GM19455 (cell line): ENCODE data around the gene RNF215.

Experiments used
- ATAC-seq: cut with Tn5 transposase; IDR thresholded peaks from one replicate; pipeline ENCODE4 v1.9.1; 2021; ENCODE audit not compliant: unreplicated experiment

The RNF215 gene

DNA sequence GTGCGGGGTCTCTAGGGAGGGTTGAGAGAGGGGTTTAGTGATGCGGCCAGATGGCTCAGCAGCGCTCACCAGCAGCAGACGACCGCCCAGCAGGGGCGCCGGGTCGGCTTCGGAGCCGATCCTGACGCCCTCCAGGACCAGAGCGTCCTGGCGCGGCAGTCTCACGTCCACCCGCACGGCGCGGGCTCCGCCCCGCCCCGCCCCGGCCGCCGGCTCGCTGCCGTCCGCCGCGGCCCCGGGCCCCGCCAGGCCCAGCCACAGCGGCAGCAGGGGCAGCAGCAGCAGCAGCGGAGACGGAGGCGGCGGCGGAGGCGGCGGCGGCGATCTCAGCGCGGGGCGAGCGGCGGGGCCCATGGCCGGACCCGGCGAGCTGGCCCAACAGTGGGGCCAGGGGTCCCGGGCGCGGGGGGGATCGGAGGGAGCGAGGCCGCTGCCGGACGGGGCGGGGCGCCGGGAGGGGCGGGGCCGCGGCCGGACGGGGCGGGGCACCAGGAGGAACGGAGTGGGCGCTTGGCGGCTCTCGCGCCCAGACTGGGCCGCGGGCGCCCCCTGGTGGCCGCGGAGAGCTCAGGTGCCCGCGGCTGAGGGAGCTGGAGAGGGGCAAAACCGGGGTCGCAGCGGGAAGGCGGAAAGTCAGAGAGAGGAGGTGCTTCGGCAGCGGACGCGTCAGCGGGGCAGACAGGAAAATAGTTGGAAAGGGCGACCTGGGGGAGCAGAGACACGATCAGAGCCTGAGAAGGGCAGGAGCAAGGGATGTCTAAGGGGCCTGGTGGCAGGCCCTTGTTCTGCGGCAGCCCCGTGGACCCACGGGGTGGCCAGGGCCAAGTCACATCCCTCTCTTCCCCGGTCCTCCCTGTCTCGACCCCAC lies at the start of gene RNF215:
Gene RNF215 (minus strand): TSS at position 452 of the 868 bp plus-strand sequence. CDS start 98 bp downstream, at position 354.
- peak; percentile 65 for ATAC-seq

DNA sequence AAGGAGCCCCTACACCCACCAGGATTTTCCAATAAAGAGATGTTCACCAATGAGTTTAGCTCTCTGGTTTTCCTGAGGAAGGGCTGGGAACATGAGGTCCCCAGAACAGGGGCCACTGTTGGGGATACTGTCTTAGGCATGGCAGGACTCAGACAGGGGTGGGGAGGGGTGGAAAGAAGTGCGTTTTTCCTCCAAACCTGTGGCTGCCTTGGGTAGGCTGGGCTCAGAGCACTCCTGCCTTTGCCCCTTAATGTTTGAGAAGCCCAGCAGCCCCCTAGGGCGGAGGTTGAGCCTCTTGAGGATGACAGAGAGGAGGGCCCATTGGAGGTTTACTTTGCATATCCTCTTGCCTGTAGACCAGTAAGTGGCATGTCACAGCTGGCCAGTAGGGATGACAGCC lies 49.0 kb upstream of the RNF215 start:
- no peak for ATAC-seq

DNA sequence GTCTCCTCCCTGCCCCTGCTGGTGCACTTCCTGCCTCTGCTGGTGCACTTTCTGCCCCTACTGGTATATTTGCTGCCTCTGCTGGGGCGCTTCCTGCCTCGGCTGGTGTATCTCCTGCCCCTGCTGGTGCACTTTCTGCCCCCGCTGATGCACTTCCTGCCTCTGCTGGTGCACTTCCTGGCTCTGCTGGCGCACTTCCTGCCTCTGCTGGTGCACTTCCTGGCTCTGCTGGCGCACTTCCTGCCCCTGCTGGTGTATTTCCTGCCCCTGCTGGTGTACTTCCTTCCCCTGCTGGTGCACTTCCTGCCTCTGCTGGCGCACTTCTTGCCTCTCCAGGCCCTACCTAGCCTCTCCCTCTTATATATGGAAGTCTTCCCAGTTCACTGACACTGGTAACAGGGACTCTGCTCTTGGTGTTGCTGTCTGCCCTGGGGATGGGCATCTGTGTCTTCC lies 48.5 kb upstream of the RNF215 start:
- no peak for ATAC-seq

DNA sequence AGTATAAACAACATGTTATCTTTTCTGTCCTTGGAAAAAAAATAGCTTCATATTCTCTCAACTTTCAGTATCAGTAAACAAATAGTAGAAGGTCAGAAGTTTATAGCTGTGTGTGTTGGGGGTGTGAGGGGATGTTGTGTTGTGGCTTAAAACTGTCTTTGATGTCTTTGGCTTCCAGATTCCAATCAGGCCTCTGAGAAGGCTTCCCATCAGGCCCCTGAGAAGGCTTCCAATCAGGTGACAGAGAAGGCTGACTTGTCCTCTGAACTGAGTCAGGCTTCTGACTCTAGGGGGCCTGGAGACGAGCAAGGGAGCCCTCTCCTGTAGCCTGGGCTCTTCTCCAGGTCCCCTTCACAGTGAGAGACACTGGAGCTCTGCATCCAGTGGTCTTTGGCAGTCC lies 47.6 kb upstream of the RNF215 start:
- no peak for ATAC-seq

DNA sequence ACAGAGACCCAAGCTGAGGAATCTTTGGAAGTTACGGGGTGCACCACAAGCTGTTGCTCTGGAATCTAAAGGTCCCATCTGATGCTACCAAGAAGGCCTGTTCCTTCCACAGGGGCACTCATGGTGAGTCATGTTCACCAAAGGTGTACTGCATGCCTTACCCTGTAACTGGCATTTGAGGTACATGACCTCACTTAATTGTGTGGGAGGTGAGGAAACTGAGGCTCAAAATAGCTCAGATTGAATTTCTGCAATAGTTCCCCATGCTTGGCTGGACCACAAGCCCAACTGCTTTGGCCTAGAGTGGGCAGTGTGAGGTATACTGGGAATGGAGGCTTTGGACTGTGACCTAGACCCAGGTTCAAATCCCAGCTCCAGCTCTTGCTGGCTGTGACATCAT lies 46.6 kb upstream of the RNF215 start:
- no peak for ATAC-seq

DNA sequence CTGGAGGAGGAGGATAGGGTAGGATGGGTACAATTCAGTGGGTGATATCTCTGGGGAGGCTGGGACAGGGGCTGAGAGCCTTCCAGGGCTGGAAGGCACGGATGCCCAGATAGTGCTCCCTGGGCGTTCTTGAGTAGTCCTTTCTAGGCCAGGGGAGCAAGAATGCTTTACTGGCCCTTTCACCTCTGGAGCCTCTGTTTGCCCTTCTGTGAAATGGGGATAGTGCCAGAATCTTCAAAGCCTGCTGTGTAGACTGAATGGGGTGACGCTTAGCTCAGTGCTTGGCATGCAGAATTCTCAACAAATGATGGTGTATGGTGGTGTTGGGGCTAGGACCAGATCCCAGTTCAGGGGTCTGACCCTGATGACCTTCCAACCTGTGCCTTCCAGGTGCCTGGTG lies 46.0 kb upstream of the RNF215 start:
- ATAC-seq, result no peak

GRCh38 chr22:30432520-30432919 lies 45.3 kb upstream of the RNF215 start:
- ATAC-seq, result no peak

- no peak for ATAC-seq
Measured at GRCh38 chr22:30432096-30432495, 44.9 kb upstream of the RNF215 start.

GRCh38 chr22:30430933-30431332 lies 43.7 kb upstream of the RNF215 start:
- ATAC-seq, result no peak

DNA sequence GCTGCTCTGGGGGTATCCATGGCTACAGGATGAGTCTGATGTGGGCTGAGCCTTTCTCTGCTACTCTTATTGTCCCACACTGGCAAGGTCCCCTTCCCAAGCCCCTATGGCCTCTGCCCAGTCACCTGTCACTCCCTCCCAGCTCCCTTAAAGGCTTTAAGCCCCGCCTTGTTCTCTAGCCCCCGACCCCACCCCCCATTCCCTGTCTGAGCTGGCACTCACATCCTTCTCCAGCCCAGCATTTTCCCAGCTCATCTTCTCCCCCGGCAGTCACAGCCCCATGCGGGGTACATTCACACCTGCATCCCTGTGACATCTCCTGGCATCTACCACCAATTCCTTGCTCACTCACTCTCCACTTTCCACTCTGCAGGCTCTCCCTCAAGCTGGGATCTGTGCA lies 42.7 kb upstream of the RNF215 start:
- ATAC-seq, result no peak

DNA sequence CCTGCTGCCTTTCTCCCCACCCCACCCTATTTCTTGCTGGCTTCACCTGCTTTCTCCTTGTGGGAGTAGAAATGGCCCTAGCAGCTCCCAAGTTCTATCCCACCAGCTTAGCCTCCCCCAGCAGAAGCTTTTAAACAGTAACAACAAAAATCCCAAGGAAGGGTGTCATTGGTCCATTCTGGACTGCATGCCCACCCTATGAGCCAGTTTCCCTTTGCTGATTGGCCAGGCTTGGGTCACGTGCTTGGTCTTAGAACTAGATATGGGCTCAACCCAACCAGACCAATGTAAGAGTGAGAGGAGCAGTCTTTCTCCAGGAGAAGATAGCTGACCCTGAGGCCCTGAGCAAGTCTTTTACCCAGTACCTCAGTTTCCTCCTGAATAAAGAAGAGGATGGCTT lies 40.7 kb upstream of the RNF215 start:
- no peak for ATAC-seq

GRCh38 chr22:30426388-30427353 lies 39.5 kb upstream of the RNF215 start:
- ATAC-seq, result no peak

DNA sequence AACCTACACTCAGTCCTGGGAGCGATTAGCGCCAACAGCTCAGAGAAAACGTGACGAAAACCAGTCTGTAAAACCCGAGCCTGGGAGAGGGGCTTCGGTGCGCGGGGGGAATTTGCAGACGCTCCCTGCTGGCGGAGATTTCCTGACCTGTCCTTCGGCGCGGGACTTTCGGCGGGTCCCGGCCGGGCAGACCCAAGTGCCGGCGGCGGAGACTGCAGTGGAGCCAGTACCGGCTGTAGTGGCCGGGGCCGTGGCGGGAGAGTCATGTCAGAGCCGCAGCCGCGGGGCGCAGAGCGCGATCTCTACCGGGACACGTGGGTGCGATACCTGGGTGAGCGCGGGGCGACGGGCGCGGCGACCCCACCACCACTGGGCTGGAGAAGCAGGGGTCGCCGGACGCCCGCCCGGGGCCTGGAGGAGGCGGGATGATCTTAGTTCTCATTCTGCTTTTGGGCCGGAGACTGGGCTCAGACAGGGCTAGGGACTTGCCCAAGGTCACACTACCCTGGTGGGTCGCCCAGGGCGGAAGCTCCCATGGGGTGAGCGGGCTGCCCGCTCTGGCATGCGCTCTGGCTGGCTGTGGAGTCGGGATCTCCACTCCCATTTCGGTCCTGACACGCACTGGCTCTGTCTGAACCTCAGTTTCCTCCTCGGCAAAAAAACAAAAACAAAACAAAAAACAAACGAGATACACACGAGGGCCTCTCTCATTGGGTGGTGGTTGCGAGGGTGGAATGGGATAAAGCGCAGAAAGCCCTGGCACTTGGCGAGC lies 38.6 kb upstream of the RNF215 start, which contains the start of gene MTFP1:
Gene MTFP1 (plus strand): TSS at position 153 of the 772 bp plus-strand sequence. CDS start 112 bp downstream, at position 265.
- no peak for ATAC-seq

DNA sequence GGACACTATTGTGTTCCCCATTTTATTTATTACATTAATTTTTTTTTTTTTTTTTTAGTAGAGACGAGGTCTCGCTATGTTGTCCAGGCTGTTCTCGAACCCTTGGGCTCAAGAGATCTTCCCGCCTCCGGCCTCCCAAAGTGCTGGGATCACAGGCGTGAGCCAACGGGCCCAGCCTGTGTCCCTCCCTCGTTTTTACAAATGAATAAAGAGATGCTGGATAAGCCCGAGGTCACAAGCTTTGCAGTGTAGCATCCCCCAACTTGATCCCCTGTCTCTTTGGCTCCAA lies 38.1 kb upstream of the RNF215 start:
- ATAC-seq, result no peak

- ATAC-seq, result no peak
Measured at GRCh38 chr22:30424534-30425326, 37.5 kb upstream of the RNF215 start.

GRCh38 chr22:30423959-30424533 lies 36.8 kb upstream of the RNF215 start:
- ATAC-seq, result peak; percentile 86

DNA sequence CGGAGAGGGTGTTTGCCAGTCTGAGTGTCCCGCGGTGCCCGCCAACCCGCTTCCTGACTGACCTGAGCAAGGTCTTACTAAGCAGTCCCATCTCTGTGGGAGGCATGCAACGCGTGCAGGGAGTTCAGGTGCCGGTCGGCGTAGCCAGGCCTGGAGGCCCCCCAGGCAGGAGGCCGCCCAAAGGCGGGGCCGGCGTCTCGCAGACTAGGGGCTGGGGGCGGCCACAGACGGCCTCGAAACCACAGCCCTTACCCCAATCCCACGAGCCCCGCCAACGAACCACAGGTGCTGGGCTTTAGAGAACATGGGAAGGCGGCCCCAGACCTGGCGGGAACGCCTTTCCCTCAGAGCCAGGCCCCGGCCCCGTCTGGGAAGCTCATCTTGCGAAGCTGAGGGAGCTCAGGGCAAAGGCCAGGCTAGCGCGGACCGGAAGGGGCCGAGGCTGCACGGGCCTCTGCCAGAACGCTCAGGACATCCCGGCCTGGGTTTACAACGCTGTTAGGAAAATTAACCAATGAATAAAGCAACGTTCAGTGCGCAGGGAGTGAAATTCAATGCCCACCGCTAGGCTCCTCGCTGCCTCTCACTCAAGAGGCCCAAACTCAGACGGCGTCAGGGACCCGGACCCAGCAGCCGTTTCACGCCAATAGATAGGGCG lies 36.2 kb upstream of the RNF215 start:
- ATAC-seq, result peak; percentile 39

- ATAC-seq, result no peak
Measured at GRCh38 chr22:30422481-30423300, 35.5 kb upstream of the RNF215 start.
